ENCODE data around the gene KIAA1549. TPM values are rescaled to one million over a fixed set of nuclear protein-coding genes. Genes with fewer than 3 reads are reported as not detected.
A peak's percentile ranks its signal among the peaks of the same experiment; 100 is the strongest.

The KIAA1549 gene
- total RNA-seq, 1 donor, result 3.7 TPM

- H3K4me3 ChIP-seq (ENCODE audit: low read depth, low read length), result no peak overlapping the region
- DNase-seq (ENCODE audit: low read depth), result no peak
- TF ChIP-seq CTCF (IDR thresholded peaks at IDR 0.05; ENCODE audit: insufficient read depth, low read length), result no peak
Measured at GRCh38 chr7:138917771-138918170, 63.4 kb downstream of the KIAA1549 start.

- H3K4me3 ChIP-seq (ENCODE audit: low read depth, low read length), result no peak overlapping the region
- DNase-seq (ENCODE audit: low read depth), result no peak
- no peak for TF ChIP-seq CTCF (IDR thresholded peaks at IDR 0.05; ENCODE audit: insufficient read depth, low read length)
Measured at GRCh38 chr7:138916731-138917130, 64.5 kb downstream of the KIAA1549 start.

- no peak for DNase-seq (ENCODE audit: low read depth)
- H3K4me3 ChIP-seq (ENCODE audit: low read depth, low read length), result no peak overlapping the region
- no peak for TF ChIP-seq CTCF (IDR thresholded peaks at IDR 0.05; ENCODE audit: insufficient read depth, low read length)
Measured at GRCh38 chr7:138916275-138916674, 64.9 kb downstream of the KIAA1549 start.

GRCh38 chr7:138913783-138914182, 67.4 kb downstream of the KIAA1549 start:
- no peak for TF ChIP-seq CTCF (IDR thresholded peaks at IDR 0.05; ENCODE audit: insufficient read depth, low read length)
- DNase-seq (ENCODE audit: low read depth), result no peak
- H3K4me3 ChIP-seq (ENCODE audit: low read depth, low read length), result no peak overlapping the region

- no peak overlapping the region for H3K4me3 ChIP-seq (ENCODE audit: low read depth, low read length)
- no peak for TF ChIP-seq CTCF (IDR thresholded peaks at IDR 0.05; ENCODE audit: insufficient read depth, low read length)
- DNase-seq (ENCODE audit: low read depth), result no peak
Measured at GRCh38 chr7:138911007-138911406, 70.2 kb downstream of the KIAA1549 start.

GRCh38 chr7:138907850-138908249, 73.3 kb downstream of the KIAA1549 start:
- H3K4me3 ChIP-seq (ENCODE audit: low read depth, low read length), result no peak overlapping the region
- DNase-seq (ENCODE audit: low read depth), result peak; percentile 25
- peak; percentile 6 for TF ChIP-seq CTCF (IDR thresholded peaks at IDR 0.05; ENCODE audit: insufficient read depth, low read length)

GRCh38 chr7:138907201-138907847, 73.9 kb downstream of the KIAA1549 start:
- DNase-seq (ENCODE audit: low read depth), result peak; percentile 18
- TF ChIP-seq CTCF (IDR thresholded peaks at IDR 0.05; ENCODE audit: insufficient read depth, low read length), result no peak
- no peak overlapping the region for H3K4me3 ChIP-seq (ENCODE audit: low read depth, low read length)

Data from fibroblast of the aortic adventitia (primary cell).